ENCODE results near the gene REG3G. TPM values are rescaled to one million over a fixed set of nuclear protein-coding genes. Genes with fewer than 3 reads are reported as not detected.

REG3G gene
- total RNA-seq, 1 donor from 2014 or later = not detected

- TF ChIP-seq CTCF (IDR thresholded peaks at IDR 0.05) = no peak
- H3K4me1 ChIP-seq = no peaks in the 10 kb centered on the region
- intact Hi-C loops (cut with DNase I) = no loop called here
- H3K27ac ChIP-seq = no peak overlapping the region
- no peaks in the 10 kb centered on the region for H3K9me3 ChIP-seq
- DNase-seq (no peak), ATAC-seq (no peak)
- no peak overlapping the region for H3K4me3 ChIP-seq
- no peaks in the 10 kb centered on the region for H3K27me3 ChIP-seq (ENCODE audit: low read depth)
- H3K36me3 ChIP-seq = no peaks in the 10 kb centered on the region
These were observed 44.6 kb upstream of the REG3G start for GRCh38 chr2:78980871-78981270.

- DNase-seq (no peak), ATAC-seq (no peak)
- Histone ChIP-seq H3K27me3 (ENCODE audit: low read depth) (no peaks in the 10 kb centered on the region), H3K4me3 (no peak overlapping the region), H3K4me1 (no peaks in the 10 kb centered on the region), H3K36me3 (no peaks in the 10 kb centered on the region), H3K27ac (no peak overlapping the region), H3K9me3 (no peaks in the 10 kb centered on the region)
- TF ChIP-seq CTCF (IDR thresholded peaks at IDR 0.05) = no peak
- intact Hi-C loops (cut with DNase I) = no loop called here
These were observed 42.7 kb upstream of the REG3G start for GRCh38 chr2:78982638-78983330.

- no peaks in the 10 kb centered on the region for H3K36me3 ChIP-seq
- no peaks in the 10 kb centered on the region for H3K9me3 ChIP-seq
- no peak overlapping the region for H3K4me3 ChIP-seq
- ATAC-seq = no peak
- H3K27ac ChIP-seq = no peak overlapping the region
- intact Hi-C loops (cut with DNase I) = no loop called here
- no peak for DNase-seq
- H3K4me1 ChIP-seq = no peaks in the 10 kb centered on the region
- H3K27me3 ChIP-seq (ENCODE audit: low read depth) = no peaks in the 10 kb centered on the region
- TF ChIP-seq CTCF (IDR thresholded peaks at IDR 0.05) = no peak
These were observed 41.1 kb upstream of the REG3G start for GRCh38 chr2:78984386-78984785.

- no peak for ATAC-seq
- no peak overlapping the region for H3K4me3 ChIP-seq
- no peak overlapping the region for H3K27ac ChIP-seq
- intact Hi-C loops (cut with DNase I) = no loop called here
- no peak for DNase-seq
- no peaks in the 10 kb centered on the region for H3K36me3 ChIP-seq
- no peaks in the 10 kb centered on the region for H3K4me1 ChIP-seq
- H3K9me3 ChIP-seq = no peaks in the 10 kb centered on the region
- no peaks in the 10 kb centered on the region for H3K27me3 ChIP-seq (ENCODE audit: low read depth)
- TF ChIP-seq CTCF (IDR thresholded peaks at IDR 0.05) = no peak
These were observed 39.9 kb upstream of the REG3G start for GRCh38 chr2:78985558-78985957.

GRCh38 chr2:78989051-78989450 is 36.5 kb upstream of the REG3G start:
- no peak for TF ChIP-seq CTCF (IDR thresholded peaks at IDR 0.05)
- no peak for ATAC-seq
- H3K27ac ChIP-seq = no peak overlapping the region
- H3K9me3 ChIP-seq = no peaks in the 10 kb centered on the region
- H3K36me3 ChIP-seq = no peaks in the 10 kb centered on the region
- H3K4me1 ChIP-seq = no peaks in the 10 kb centered on the region
- DNase-seq = no peak
- H3K4me3 ChIP-seq = no peak overlapping the region
- H3K27me3 ChIP-seq (ENCODE audit: low read depth) = peaks cover 21% of the 10 kb centered on the region
- intact Hi-C loops (cut with DNase I) = no loop called here

Measured in lower lobe of right lung (tissue), 2 donors.